SK-N-SH treated with all-trans-retinoic acid at 6 μM for 48 hours (cell line): Measurements from ENCODE around the gene CCDC85C.

ENCODE experiments used
- GLIS3 ChIP-seq: fragments of 250-450 bp; sonication (Bioruptor Pico); IDR thresholded peaks from 2 replicates; pipeline ENCODE4 v1.5.0; 2020; ENCODE audit warnings: mild to moderate bottlenecking, moderate library complexity
- PATZ1 ChIP-seq: fragments of 250-450 bp; sonication (Bioruptor Pico); IDR thresholded peaks from 2 replicates; pipeline ENCODE4 v1.8.0; 2020; ENCODE audit warnings: mild to moderate bottlenecking, moderate library complexity, borderline replicate concordance
- POU6F1 ChIP-seq: fragments of 250-450 bp; sonication (Bioruptor Pico); IDR thresholded peaks from 2 replicates; pipeline ENCODE4 v1.8.0; 2021; ENCODE audit warnings: low read depth, mild to moderate bottlenecking, moderate library complexity, borderline replicate concordance
- PPARA ChIP-seq: fragments of 250-450 bp; sonication (Bioruptor Pico); IDR thresholded peaks from 2 replicates; pipeline ENCODE4 v1.5.0; 2020; ENCODE audit warnings: mild to moderate bottlenecking, borderline replicate concordance
- RARB ChIP-seq: fragments of 250-450 bp; sonication (Bioruptor Pico); IDR thresholded peaks from 2 replicates; pipeline ENCODE4 v1.8.0; 2021; ENCODE audit warnings: mild to moderate bottlenecking, moderate library complexity
- TCF4 ChIP-seq: fragments of 250-450 bp; sonication (Bioruptor Pico); IDR thresholded peaks from 2 replicates; pipeline ENCODE4 v1.8.0; 2021; ENCODE audit warnings: mild to moderate bottlenecking, moderate library complexity, borderline replicate concordance
- ZC3H10 ChIP-seq: fragments of 250-450 bp; sonication (Bioruptor Pico); IDR thresholded peaks from 2 replicates; pipeline ENCODE4 v1.5.1; 2021; ENCODE audit warnings: mild to moderate bottlenecking, moderate library complexity
- ZFP3 ChIP-seq: fragments of 250-450 bp; sonication (Bioruptor Pico); IDR thresholded peaks from 2 replicates; pipeline ENCODE4 v1.5.0; 2020; ENCODE audit warnings: mild to moderate bottlenecking, moderate library complexity
- ZFP30 ChIP-seq: fragments of 450-650 bp; formaldehyde crosslinking; IDR thresholded peaks from 2 replicates; pipeline ENCODE4 v1.5.0; 2022; ENCODE audit warnings: mild to moderate bottlenecking, moderate library complexity

- no peak for TF ChIP-seq ZFP3 (CRISPR knock-in tag)
- TF ChIP-seq POU6F1 (CRISPR knock-in tag): no peak
- TF ChIP-seq ZC3H10 (CRISPR knock-in tag): no peak
- TF ChIP-seq RARB (CRISPR knock-in tag): no peak
- TF ChIP-seq TCF4: no peak
- no peak for TF ChIP-seq GLIS3 (CRISPR knock-in tag)
- TF ChIP-seq PPARA (CRISPR knock-in tag): no peak
- no peak for TF ChIP-seq PATZ1
- no peak for TF ChIP-seq ZFP30 (CRISPR knock-in tag)
Measured at GRCh38 chr14:99542566-99542965, 61.4 kb downstream of the CCDC85C start.
